ENCODE measurements around the gene DST. TPM values are rescaled to one million over a fixed set of nuclear protein-coding genes. Genes with fewer than 3 reads are reported as not detected.
"Not testable (repeated sequence)": the region's sequence is repeated elsewhere in the genome, so short reads cannot be mapped to it uniquely, and the experiment has no call there.

DST gene
- total and polyA plus RNA-seq, 2 donors (not counting 1 experiment from before 2014, with no cell fraction given) = 1.5 to 1.9 TPM

DNA sequence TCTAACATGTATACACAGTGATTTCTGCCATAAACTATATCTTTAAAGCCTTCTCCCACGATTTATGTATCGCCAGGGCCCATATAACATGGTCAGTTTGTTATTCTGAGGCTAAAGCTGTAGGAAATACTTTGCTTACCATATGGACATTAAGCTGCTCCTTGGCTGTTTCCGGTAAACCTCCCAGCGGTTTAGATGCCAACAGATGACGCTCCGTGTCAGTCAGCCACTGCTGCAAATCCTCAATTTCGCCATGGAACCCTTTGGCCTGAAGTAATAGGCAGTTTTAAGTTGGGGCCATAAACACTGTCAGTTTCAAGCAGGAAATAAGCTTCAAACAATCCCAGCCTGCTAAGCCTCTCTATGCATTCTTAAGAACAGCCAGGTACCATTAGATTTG is 145.4 kb downstream of the DST start:
- Histone ChIP-seq H3K4me3 (ENCODE audit: control extremely low read depth in 1 of 5, extremely low read depth in 1 of 5, insufficient read depth in 1 of 5, low read depth in 2 of 5, low read length in 4 of 5) (no peak overlapping the region), H3K9me3 (ENCODE audit: control extremely low read depth in 1 of 3, control insufficient read depth in 2 of 3, insufficient read depth in 1 of 3, low read length in 2 of 3) (no peaks in the 10 kb centered on the region), H4K20me1 (ENCODE audit: control insufficient read depth, insufficient read depth, low read length, poor library complexity, severe bottlenecking) (no peaks in the 10 kb centered on the region), H3K79me2 (ENCODE audit: control insufficient read depth, insufficient read depth, low read length) (no peaks in the 10 kb centered on the region), H3K9ac (ENCODE audit: low read length) (no peak overlapping the region), H3K27me3 (replicated peaks in 1 of 4; ENCODE audit: control extremely low read depth in 1 of 4, control insufficient read depth in 3 of 4, insufficient read depth in 4 of 4, low read length in 3 of 4) (no peaks in the 10 kb centered on the region), H3K4me1 (ENCODE audit: control insufficient read depth in 2 of 2, insufficient read depth in 2 of 2, low read length in 2 of 2) (no peaks in the 10 kb centered on the region), H3K27ac (ENCODE audit: low read length in 2 of 2) (no peak overlapping the region), H3K4me2 (replicated peaks; ENCODE audit: low read depth, low read length, poor library complexity, severe bottlenecking) (no peak overlapping the region), H2AFZ (ENCODE audit: insufficient read depth, low read depth, low read length, poor library complexity, severe bottlenecking) (no peak overlapping the region), H3K36me3 (replicated peaks in 1 of 2; ENCODE audit: control extremely low read depth in 1 of 2, control insufficient read depth in 1 of 2, extremely low read depth in 1 of 2, insufficient read depth in 2 of 2, low read length in 1 of 2) (no peaks in the 10 kb centered on the region)
- Mint-ChIP-seq H3K27ac (no peak overlapping the region), H3K27me3 (no peaks in the 10 kb centered on the region), H3K4me1 (no peaks in the 10 kb centered on the region), H3K9me3 (ENCODE audit: insufficient read depth) (no peaks in the 10 kb centered on the region), H3K4me3 (no peak overlapping the region)
- ChIA-PET POLR2A (no interaction called here), CTCF (no interaction called here)
- intact Hi-C loops (cut with micrococcal nuclease) = no loop called here
- DNase-seq = no peak
- no peak for ATAC-seq (ENCODE audit: low read depth)
- 100% methylated on average over 4 of the region's 7 CpGs for whole genome bisulfite sequencing (ENCODE audit: insufficient coverage)
- TF ChIP-seq, protein P1, sequence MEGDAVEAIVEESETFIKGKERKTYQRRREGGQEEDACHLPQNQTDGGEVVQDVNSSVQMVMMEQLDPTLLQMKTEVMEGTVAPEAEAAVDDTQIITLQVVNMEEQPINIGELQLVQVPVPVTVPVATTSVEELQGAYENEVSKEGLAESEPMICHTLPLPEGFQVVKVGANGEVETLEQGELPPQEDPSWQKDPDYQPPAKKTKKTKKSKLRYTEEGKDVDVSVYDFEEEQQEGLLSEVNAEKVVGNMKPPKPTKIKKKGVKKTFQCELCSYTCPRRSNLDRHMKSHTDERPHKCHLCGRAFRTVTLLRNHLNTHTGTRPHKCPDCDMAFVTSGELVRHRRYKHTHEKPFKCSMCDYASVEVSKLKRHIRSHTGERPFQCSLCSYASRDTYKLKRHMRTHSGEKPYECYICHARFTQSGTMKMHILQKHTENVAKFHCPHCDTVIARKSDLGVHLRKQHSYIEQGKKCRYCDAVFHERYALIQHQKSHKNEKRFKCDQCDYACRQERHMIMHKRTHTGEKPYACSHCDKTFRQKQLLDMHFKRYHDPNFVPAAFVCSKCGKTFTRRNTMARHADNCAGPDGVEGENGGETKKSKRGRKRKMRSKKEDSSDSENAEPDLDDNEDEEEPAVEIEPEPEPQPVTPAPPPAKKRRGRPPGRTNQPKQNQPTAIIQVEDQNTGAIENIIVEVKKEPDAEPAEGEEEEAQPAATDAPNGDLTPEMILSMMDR (IDR thresholded peaks at IDR 0.05) = no peak
- TF ChIP-seq EZH2 (IDR thresholded peaks at IDR 0.05; ENCODE audit: borderline replicate concordance, insufficient read depth, low read depth, low read length, poor library complexity, severe bottlenecking) = no peak

DNA sequence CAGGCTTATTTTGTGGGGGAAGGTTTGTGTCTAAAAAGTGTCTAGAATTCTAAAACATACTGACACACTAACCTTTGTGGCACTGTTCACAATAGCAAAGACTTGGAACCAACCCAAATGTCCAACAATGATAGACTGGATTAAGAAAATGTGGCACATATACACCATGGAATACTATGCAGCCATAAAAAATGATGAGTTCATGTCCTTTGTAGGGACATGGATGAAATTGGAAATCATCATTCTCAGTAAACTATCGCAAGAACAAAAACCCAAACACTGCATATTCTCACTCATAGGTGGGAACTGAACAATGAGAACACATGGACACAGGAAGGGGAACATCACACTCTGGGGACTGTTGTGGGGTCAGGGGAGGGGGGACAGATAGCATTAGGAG is 146.0 kb downstream of the DST start:
- intact Hi-C loops (cut with micrococcal nuclease); H3K27me3 ChIP-seq (replicated peaks in 1 of 4; ENCODE audit: control extremely low read depth in 1 of 4, control insufficient read depth in 3 of 4, insufficient read depth in 4 of 4, low read length in 3 of 4); H3K27me3 Mint-ChIP-seq; H3K79me2 ChIP-seq (ENCODE audit: control insufficient read depth, insufficient read depth, low read length); H3K4me3 ChIP-seq (ENCODE audit: control extremely low read depth in 1 of 5, extremely low read depth in 1 of 5, insufficient read depth in 1 of 5, low read depth in 2 of 5, low read length in 4 of 5); H3K27ac ChIP-seq (ENCODE audit: low read length in 2 of 2); H3K36me3 ChIP-seq (replicated peaks in 1 of 2; ENCODE audit: control extremely low read depth in 1 of 2, control insufficient read depth in 1 of 2, extremely low read depth in 1 of 2, insufficient read depth in 2 of 2, low read length in 1 of 2); H3K4me1 Mint-ChIP-seq; H3K9ac ChIP-seq (ENCODE audit: low read length); POLR2A ChIA-PET; H3K9me3 ChIP-seq (ENCODE audit: control extremely low read depth in 1 of 3, control insufficient read depth in 2 of 3, insufficient read depth in 1 of 3, low read length in 2 of 3); H3K27ac Mint-ChIP-seq; H2AFZ ChIP-seq (ENCODE audit: insufficient read depth, low read depth, low read length, poor library complexity, severe bottlenecking); DNase-seq; H3K4me3 Mint-ChIP-seq; H3K9me3 Mint-ChIP-seq (ENCODE audit: insufficient read depth); CTCF ChIA-PET; H4K20me1 ChIP-seq (ENCODE audit: control insufficient read depth, insufficient read depth, low read length, poor library complexity, severe bottlenecking); ATAC-seq (ENCODE audit: low read depth); H3K4me1 ChIP-seq (ENCODE audit: control insufficient read depth in 2 of 2, insufficient read depth in 2 of 2, low read length in 2 of 2); H3K4me2 ChIP-seq (replicated peaks; ENCODE audit: low read depth, low read length, poor library complexity, severe bottlenecking): not testable (repeated sequence)
- WGBS (ENCODE audit: insufficient coverage) = no CpG with 5 or more reads among the region's 1 CpG

Measured in B cell (primary cell).